HG02588 (cell line): ENCODE measurements around the gene SLC35E4.
A peak's percentile ranks its signal among the peaks of the same experiment; 100 is the strongest.
"Not testable (repeated sequence)": the region's sequence is repeated elsewhere in the genome, so short reads cannot be mapped to it uniquely, and the experiment has no call there.

ENCODE experiments used
- ATAC-seq: cut with Tn5 transposase; IDR thresholded peaks from one replicate; pipeline ENCODE4 v1.9.1; 2021; ENCODE audit warnings: mild to moderate bottlenecking, moderate library complexity; ENCODE audit not compliant: unreplicated experiment

SLC35E4 gene

GRCh38 chr22:30649430-30650007 lies 13.9 kb downstream of the SLC35E4 start:
- no peak for ATAC-seq

GRCh38 chr22:30650508-30651116 lies 15.0 kb downstream of the SLC35E4 start:
- no peak for ATAC-seq

- no peak for ATAC-seq
Measured at GRCh38 chr22:30652852-30653251, 17.3 kb downstream of the SLC35E4 start.

- ATAC-seq: no peak
Measured at GRCh38 chr22:30654361-30654760, 18.8 kb downstream of the SLC35E4 start.

GRCh38 chr22:30655532-30655931 lies 20.0 kb downstream of the SLC35E4 start:
- no peak for ATAC-seq

GRCh38 chr22:30662040-30662439 lies 26.5 kb downstream of the SLC35E4 start:
- ATAC-seq: no peak

- no peak for ATAC-seq
Measured at GRCh38 chr22:30664798-30665197, 29.2 kb downstream of the SLC35E4 start.

- no peak for ATAC-seq
Measured at GRCh38 chr22:30665266-30665665, 29.7 kb downstream of the SLC35E4 start.

- no peak for ATAC-seq
Measured at GRCh38 chr22:30665786-30666185, 30.2 kb downstream of the SLC35E4 start.

GRCh38 chr22:30667107-30667493 lies 31.5 kb downstream of the SLC35E4 start:
- ATAC-seq: no peak

GRCh38 chr22:30667494-30668385 lies 32.2 kb downstream of the SLC35E4 start, which contains the start of gene DUSP18:
Gene DUSP18 (minus strand): TSS chr22:30667875. CDS start chr22:30664003, 3,872 bp downstream.
- ATAC-seq: peak; percentile 92

- no peak for ATAC-seq
Measured at GRCh38 chr22:30668386-30668710, 32.8 kb downstream of the SLC35E4 start.

- no peak for ATAC-seq
Measured at GRCh38 chr22:30671071-30671470, 35.5 kb downstream of the SLC35E4 start.

- no peak for ATAC-seq
Measured at GRCh38 chr22:30673136-30673535, 37.6 kb downstream of the SLC35E4 start.

GRCh38 chr22:30674482-30674881 lies 38.9 kb downstream of the SLC35E4 start:
- ATAC-seq: no peak

- ATAC-seq: no peak
Measured at GRCh38 chr22:30675436-30675835, 39.9 kb downstream of the SLC35E4 start.

- ATAC-seq: not testable (repeated sequence)
Measured at GRCh38 chr22:30676565-30676964, 41.0 kb downstream of the SLC35E4 start.

- ATAC-seq: not testable (repeated sequence)
Measured at GRCh38 chr22:30679895-30680690, 44.5 kb downstream of the SLC35E4 start.

- ATAC-seq: no peak
Measured at GRCh38 chr22:30680991-30681770, 45.6 kb downstream of the SLC35E4 start.

- ATAC-seq: no peak
Measured at GRCh38 chr22:30681831-30682230, 46.2 kb downstream of the SLC35E4 start.
